ENCODE results near the gene IGSF22.

IGSF22 gene

GRCh38 chr11:18743365-18743764 lies 17.4 kb upstream of the IGSF22 start:
- no peak for DNase-seq

- no peak for DNase-seq
Measured at GRCh38 chr11:18741783-18742182, 15.8 kb upstream of the IGSF22 start.

- no peak for DNase-seq
Measured at GRCh38 chr11:18739685-18740084, 13.7 kb upstream of the IGSF22 start.

GRCh38 chr11:18737642-18738041 lies 11.7 kb upstream of the IGSF22 start:
- DNase-seq = no peak

GRCh38 chr11:18736590-18737148 lies 10.7 kb upstream of the IGSF22 start:
- DNase-seq = no peak

GRCh38 chr11:18733202-18733601 lies 7.2 kb upstream of the IGSF22 start:
- no peak for DNase-seq

GRCh38 chr11:18731949-18732821 lies 6.2 kb upstream of the IGSF22 start:
- DNase-seq = peak; percentile 66

GRCh38 chr11:18731441-18731840 lies 5.5 kb upstream of the IGSF22 start:
- no peak for DNase-seq

- DNase-seq = no peak
Measured at GRCh38 chr11:18730020-18730419, 4.0 kb upstream of the IGSF22 start.

- DNase-seq = no peak
Measured at GRCh38 chr11:18729426-18729825, 3.4 kb upstream of the IGSF22 start.

GRCh38 chr11:18728658-18729057 lies 2.7 kb upstream of the IGSF22 start:
- no peak for DNase-seq

- DNase-seq = peak; percentile 66
Measured at GRCh38 chr11:18727479-18728236, 1.7 kb upstream of the IGSF22 start.

- DNase-seq = no peak
Measured at GRCh38 chr11:18723991-18724390, 2.0 kb downstream of the IGSF22 start.

GRCh38 chr11:18722293-18722637 lies 3.7 kb downstream of the IGSF22 start:
- no peak for DNase-seq

GRCh38 chr11:18721561-18722292 lies 4.3 kb downstream of the IGSF22 start:
- peak; percentile 69 for DNase-seq

GRCh38 chr11:18720808-18721560 lies 5.0 kb downstream of the IGSF22 start:
- peak; percentile 88 for DNase-seq

GRCh38 chr11:18720091-18720807 lies 5.7 kb downstream of the IGSF22 start:
- DNase-seq = no peak

- no peak for DNase-seq
Measured at GRCh38 chr11:18715476-18715875, 10.5 kb downstream of the IGSF22 start.

- DNase-seq = no peak
Measured at GRCh38 chr11:18714443-18714780, 11.6 kb downstream of the IGSF22 start.

- DNase-seq = no peak
Measured at GRCh38 chr11:18713646-18714442, 12.1 kb downstream of the IGSF22 start.

GRCh38 chr11:18710545-18710944 lies 15.4 kb downstream of the IGSF22 start:
- no peak for DNase-seq

Measured in hematopoietic multipotent progenitor cell treated with erythropoietin and hydrocortisone succinate and interleukin-3 and kit ligand, for 6 days (in vitro differentiated cells).